GM23338 (cell line): ENCODE results near the gene TIAM1. TPM values are rescaled to one million over a fixed set of nuclear protein-coding genes. Genes with fewer than 3 reads are reported as not detected.
A peak's percentile ranks its signal among the peaks of the same experiment; 100 is the strongest.

Experiments used
- ATAC-seq: fragments of 200-7000 bp; cut with Tn5 transposase; 3 replicates; pipeline ENCODE4 v1.9.1; 2020
- DNase-seq: peaks from one replicate; pipeline ENCODE4 v3.0.0-alpha.2; 2015; ENCODE audit warnings: low spot score
- H2AFZ ChIP-seq: fragments of 200-600 bp; sonication (generic); 2 replicates; pipeline ENCODE4 v1.8.0; 2016; ENCODE audit warnings: antibody characterized with exemption, mild to moderate bottlenecking, moderate library complexity
- H3F3A ChIP-seq: fragments of 200-600 bp; sonication (generic); replicated peaks from 2 replicates; pipeline ENCODE4 v1.8.0; 2017; ENCODE audit warnings: antibody characterized with exemption, mixed run types, low read depth
- H3K27ac ChIP-seq: fragments of 200-600 bp; sonication (generic); 2 replicates; pipeline ENCODE4 v1.6.1; 2016; ENCODE audit warnings: low read depth
- H3K27me3 ChIP-seq: fragments of 200-600 bp; sonication (generic); 2 replicates; pipeline ENCODE4 v1.8.0; 2016; ENCODE audit warnings: mild to moderate bottlenecking, mixed run types, moderate library complexity; ENCODE audit not compliant: insufficient read depth
- H3K36me3 ChIP-seq: fragments of 200-600 bp; sonication (generic); 2 replicates; pipeline ENCODE4 v1.8.0; 2016; ENCODE audit warnings: mild to moderate bottlenecking; ENCODE audit not compliant: insufficient read depth
- H3K4me1 ChIP-seq: fragments of 200-600 bp; sonication (generic); 2 replicates; pipeline ENCODE4 v1.8.0; 2016; ENCODE audit warnings: mild to moderate bottlenecking, moderate library complexity; ENCODE audit not compliant: insufficient read depth
- H3K4me2 ChIP-seq: fragments of 200-600 bp; sonication (generic); 2 replicates; pipeline ENCODE4 v1.7.1; 2017; ENCODE audit warnings: mixed run types
- H3K4me3 ChIP-seq: fragments of 200-600 bp; sonication (generic); 2 replicates; pipeline ENCODE4 v1.6.1; 2016; ENCODE audit warnings: mixed run types
- H3K79me2 ChIP-seq: fragments of 200-600 bp; sonication (generic); replicated peaks from 2 replicates; pipeline ENCODE4 v1.8.0; 2017; ENCODE audit warnings: mild to moderate bottlenecking; ENCODE audit not compliant: insufficient read depth
- H3K9me2 ChIP-seq: fragments of 200-600 bp; sonication (generic); 2 replicates; pipeline ENCODE4 v1.8.0; 2017; ENCODE audit not compliant: insufficient read depth
- H4K20me1 ChIP-seq: fragments of 200-600 bp; sonication (generic); replicated peaks from 2 replicates; pipeline ENCODE4 v1.8.0; 2017; ENCODE audit warnings: mild to moderate bottlenecking; ENCODE audit not compliant: insufficient read depth
- H3K27ac Mint-ChIP-seq: 2 replicates; pipeline ENCODE4 v1.8.0; 2020; ENCODE audit warnings: inconsistent platforms, mild to moderate bottlenecking, moderate library complexity, mixed read lengths
- H3K27me3 Mint-ChIP-seq: 3 replicates; pipeline ENCODE4 v1.8.0; 2022; ENCODE audit warnings: low read depth, mild to moderate bottlenecking, moderate library complexity, mixed read lengths, inconsistent platforms; ENCODE audit not compliant: insufficient read depth, poor library complexity
- H3K36me3 Mint-ChIP-seq: 3 replicates; pipeline ENCODE4 v1.8.0; 2021; ENCODE audit warnings: low read depth, mild to moderate bottlenecking, inconsistent platforms, moderate library complexity, mixed read lengths
- H3K4me1 Mint-ChIP-seq: 3 replicates; pipeline ENCODE4 v1.8.0; 2020; ENCODE audit warnings: mild to moderate bottlenecking, inconsistent platforms, mixed read lengths
- H3K4me3 Mint-ChIP-seq: 3 replicates; pipeline ENCODE4 v1.8.0; 2021; ENCODE audit warnings: moderate library complexity, mild to moderate bottlenecking, inconsistent platforms, mixed read lengths
- H3K9me3 Mint-ChIP-seq: 3 replicates; pipeline ENCODE4 v1.8.0; 2020; ENCODE audit warnings: moderate library complexity, mild to moderate bottlenecking, inconsistent platforms, mixed read lengths
- CREB1 ChIP-seq: fragments of 250-450 bp; sonication (Bioruptor Pico); IDR thresholded peaks from 2 replicates; pipeline ENCODE4 v1.5.0; 2020; ENCODE audit warnings: low read depth, mild to moderate bottlenecking, moderate library complexity
- EZH2 ChIP-seq: fragments of 200-600 bp; sonication (generic); IDR thresholded peaks from one replicate; pipeline ENCODE4 v1.8.0; 2017; ENCODE audit warnings: antibody characterized with exemption, mild to moderate bottlenecking, low read depth; ENCODE audit not compliant: unreplicated experiment
- EZH2phosphoT487 ChIP-seq: fragments of 200-600 bp; sonication (generic); IDR thresholded peaks from one replicate; pipeline ENCODE4 v1.8.1; 2018; ENCODE audit warnings: antibody characterized with exemption; ENCODE audit not compliant: unreplicated experiment
- JUNB ChIP-seq: IDR thresholded peaks from one replicate; pipeline ENCODE4 v1.6.1; 2016; ENCODE audit warnings: antibody characterized with exemption; ENCODE audit not compliant: unreplicated experiment
- NANOG ChIP-seq: IDR thresholded peaks from 2 replicates; pipeline ENCODE4 v1.6.1; 2016; ENCODE audit warnings: antibody characterized with exemption, borderline replicate concordance
- POLR2AphosphoS5 ChIP-seq: IDR thresholded peaks from 2 replicates; pipeline ENCODE4 v1.6.1; 2016; ENCODE audit warnings: antibody characterized with exemption, low read depth
- STAT1 ChIP-seq: IDR thresholded peaks from one replicate; pipeline ENCODE4 v1.6.1; 2016; ENCODE audit warnings: antibody characterized with exemption; ENCODE audit not compliant: unreplicated experiment
- ZNF114 ChIP-seq: fragments of 250-450 bp; sonication (Bioruptor Pico); IDR thresholded peaks from 2 replicates; pipeline ENCODE4 v1.5.0; 2020; ENCODE audit warnings: mild to moderate bottlenecking, moderate library complexity
- ZNF331 ChIP-seq: fragments of 250-450 bp; sonication (Bioruptor Pico); IDR thresholded peaks from 2 replicates; pipeline ENCODE4 v1.5.0; 2020; ENCODE audit warnings: low read depth, mild to moderate bottlenecking, moderate library complexity
- polyA plus RNA-seq: library from polyadenylated mRNA; unstranded; fragments of >200 nt; fragmentation: Nextera tagmentation; extraction: Ambion mirVana; gene quantifications from 2 replicates; pipeline ENCODE4 v1.2.1, GENCODE V29; 2016
- total RNA-seq: library from RNA; depleted of rRNA; stranded (reverse); fragments of >200 nt; shearing (Covaris generic); gene quantifications from 2 replicates; pipeline ENCODE4 v1.2.3, GENCODE V29; 2014
- TF ChIP-seq, protein P1 (sequence below), 2 experiments: fragments of 200-600 bp in 1 of 2; sonication (generic) in 1 of 2; conservative IDR thresholded peaks; 2 replicates each; pipeline versions ENCODE4 v1.5.1 to v1.6.1; 2016 to 2017; ENCODE audit warnings: antibody characterized with exemption in 2 of 2, low read depth in 2 of 2, mild to moderate bottlenecking in 2 of 2, moderate library complexity in 1 of 2
- TF ChIP-seq, protein P2 (sequence below): IDR thresholded peaks from one replicate; pipeline ENCODE4 v1.6.1; 2018; ENCODE audit warnings: antibody characterized with exemption; ENCODE audit not compliant: unreplicated experiment
- TF ChIP-seq, protein P3 (sequence below): IDR thresholded peaks from 2 replicates; pipeline ENCODE4 v1.6.1; 2016; ENCODE audit warnings: antibody characterized with exemption
- TF ChIP-seq, protein P4 (sequence below): fragments of 250-450 bp; sonication (Bioruptor Pico); IDR thresholded peaks from 2 replicates; pipeline ENCODE4 v1.5.0; 2020; ENCODE audit warnings: mild to moderate bottlenecking, moderate library complexity

The TIAM1 gene
- total and polyA plus RNA-seq, 2 experiments from 2014 or later, result 18.5 to 20.0 TPM

DNA sequence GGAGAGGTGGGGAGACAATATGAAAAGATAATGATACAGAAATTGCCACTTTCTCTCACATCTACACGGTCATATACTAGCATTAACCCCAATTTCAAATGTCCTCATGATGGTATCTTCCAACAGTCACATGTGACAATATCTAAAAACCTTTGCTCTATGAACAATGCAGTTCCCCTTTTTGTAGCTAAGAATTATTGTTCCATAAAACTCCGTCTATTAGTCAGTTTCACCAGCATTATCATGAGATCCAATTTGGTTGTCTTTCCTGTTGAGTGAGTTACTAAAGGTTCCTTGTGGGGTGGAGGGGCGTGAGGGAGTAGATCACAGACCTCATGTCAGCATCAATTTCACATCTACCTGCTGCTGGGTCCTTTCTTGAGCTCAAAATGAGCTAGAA lies 1.7 kb downstream of the TIAM1 start:
- Mint-ChIP-seq H3K4me1 (peaks cover 40% of the 10 kb centered on the region), H3K27me3 (peaks cover 19% of the 10 kb centered on the region), H3K27ac (no peak overlapping the region), H3K36me3 (no peaks in the 10 kb centered on the region), H3K9me3 (no peaks in the 10 kb centered on the region), H3K4me3 (peak overlapping the region; percentile 91; the same call in 1 of the 3 replicates)
- no peaks in the 10 kb centered on the region; the same call in 1 of the 2 replicates for H4K20me1 ChIP-seq
- H3F3A ChIP-seq, result no peaks in the 10 kb centered on the region
- no peak overlapping the region for H3K4me3 ChIP-seq
- H3K27ac ChIP-seq, result no peak overlapping the region
- DNase-seq (no peak), ATAC-seq (no peak)
- peaks cover 19% of the 10 kb centered on the region; the same call in 1 of the 2 replicates for H3K79me2 ChIP-seq
- no peaks in the 10 kb centered on the region for H3K9me2 ChIP-seq
- H3K27me3 ChIP-seq, result no peaks in the 10 kb centered on the region
- H3K4me1 ChIP-seq, result peaks cover 24% of the 10 kb centered on the region
- H2AFZ ChIP-seq, result no peak overlapping the region
- H3K36me3 ChIP-seq, result no peaks in the 10 kb centered on the region
- H3K4me2 ChIP-seq, result peak overlapping the region; percentile 93
- TF ChIP-seq STAT1, result no peak
- TF ChIP-seq, protein P1, sequence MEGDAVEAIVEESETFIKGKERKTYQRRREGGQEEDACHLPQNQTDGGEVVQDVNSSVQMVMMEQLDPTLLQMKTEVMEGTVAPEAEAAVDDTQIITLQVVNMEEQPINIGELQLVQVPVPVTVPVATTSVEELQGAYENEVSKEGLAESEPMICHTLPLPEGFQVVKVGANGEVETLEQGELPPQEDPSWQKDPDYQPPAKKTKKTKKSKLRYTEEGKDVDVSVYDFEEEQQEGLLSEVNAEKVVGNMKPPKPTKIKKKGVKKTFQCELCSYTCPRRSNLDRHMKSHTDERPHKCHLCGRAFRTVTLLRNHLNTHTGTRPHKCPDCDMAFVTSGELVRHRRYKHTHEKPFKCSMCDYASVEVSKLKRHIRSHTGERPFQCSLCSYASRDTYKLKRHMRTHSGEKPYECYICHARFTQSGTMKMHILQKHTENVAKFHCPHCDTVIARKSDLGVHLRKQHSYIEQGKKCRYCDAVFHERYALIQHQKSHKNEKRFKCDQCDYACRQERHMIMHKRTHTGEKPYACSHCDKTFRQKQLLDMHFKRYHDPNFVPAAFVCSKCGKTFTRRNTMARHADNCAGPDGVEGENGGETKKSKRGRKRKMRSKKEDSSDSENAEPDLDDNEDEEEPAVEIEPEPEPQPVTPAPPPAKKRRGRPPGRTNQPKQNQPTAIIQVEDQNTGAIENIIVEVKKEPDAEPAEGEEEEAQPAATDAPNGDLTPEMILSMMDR (conservative IDR thresholded peaks at IDR 0.05; ENCODE audit: low read depth in 2 of 2), result no peak
- TF ChIP-seq, protein P2, sequence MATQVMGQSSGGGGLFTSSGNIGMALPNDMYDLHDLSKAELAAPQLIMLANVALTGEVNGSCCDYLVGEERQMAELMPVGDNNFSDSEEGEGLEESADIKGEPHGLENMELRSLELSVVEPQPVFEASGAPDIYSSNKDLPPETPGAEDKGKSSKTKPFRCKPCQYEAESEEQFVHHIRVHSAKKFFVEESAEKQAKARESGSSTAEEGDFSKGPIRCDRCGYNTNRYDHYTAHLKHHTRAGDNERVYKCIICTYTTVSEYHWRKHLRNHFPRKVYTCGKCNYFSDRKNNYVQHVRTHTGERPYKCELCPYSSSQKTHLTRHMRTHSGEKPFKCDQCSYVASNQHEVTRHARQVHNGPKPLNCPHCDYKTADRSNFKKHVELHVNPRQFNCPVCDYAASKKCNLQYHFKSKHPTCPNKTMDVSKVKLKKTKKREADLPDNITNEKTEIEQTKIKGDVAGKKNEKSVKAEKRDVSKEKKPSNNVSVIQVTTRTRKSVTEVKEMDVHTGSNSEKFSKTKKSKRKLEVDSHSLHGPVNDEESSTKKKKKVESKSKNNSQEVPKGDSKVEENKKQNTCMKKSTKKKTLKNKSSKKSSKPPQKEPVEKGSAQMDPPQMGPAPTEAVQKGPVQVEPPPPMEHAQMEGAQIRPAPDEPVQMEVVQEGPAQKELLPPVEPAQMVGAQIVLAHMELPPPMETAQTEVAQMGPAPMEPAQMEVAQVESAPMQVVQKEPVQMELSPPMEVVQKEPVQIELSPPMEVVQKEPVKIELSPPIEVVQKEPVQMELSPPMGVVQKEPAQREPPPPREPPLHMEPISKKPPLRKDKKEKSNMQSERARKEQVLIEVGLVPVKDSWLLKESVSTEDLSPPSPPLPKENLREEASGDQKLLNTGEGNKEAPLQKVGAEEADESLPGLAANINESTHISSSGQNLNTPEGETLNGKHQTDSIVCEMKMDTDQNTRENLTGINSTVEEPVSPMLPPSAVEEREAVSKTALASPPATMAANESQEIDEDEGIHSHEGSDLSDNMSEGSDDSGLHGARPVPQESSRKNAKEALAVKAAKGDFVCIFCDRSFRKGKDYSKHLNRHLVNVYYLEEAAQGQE, result no peak
- no peak for TF ChIP-seq NANOG
- TF ChIP-seq EZH2, result no peak
- TF ChIP-seq EZH2phosphoT487, result no peak
- TF ChIP-seq ZNF331 (CRISPR knock-in tag), result no peak
- no peak for TF ChIP-seq CREB1 (CRISPR knock-in tag)
- no peak for TF ChIP-seq ZNF114 (CRISPR knock-in tag)
- no peak for TF ChIP-seq JUNB
- TF ChIP-seq, protein P3, sequence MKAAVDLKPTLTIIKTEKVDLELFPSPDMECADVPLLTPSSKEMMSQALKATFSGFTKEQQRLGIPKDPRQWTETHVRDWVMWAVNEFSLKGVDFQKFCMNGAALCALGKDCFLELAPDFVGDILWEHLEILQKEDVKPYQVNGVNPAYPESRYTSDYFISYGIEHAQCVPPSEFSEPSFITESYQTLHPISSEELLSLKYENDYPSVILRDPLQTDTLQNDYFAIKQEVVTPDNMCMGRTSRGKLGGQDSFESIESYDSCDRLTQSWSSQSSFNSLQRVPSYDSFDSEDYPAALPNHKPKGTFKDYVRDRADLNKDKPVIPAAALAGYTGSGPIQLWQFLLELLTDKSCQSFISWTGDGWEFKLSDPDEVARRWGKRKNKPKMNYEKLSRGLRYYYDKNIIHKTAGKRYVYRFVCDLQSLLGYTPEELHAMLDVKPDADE, result no peak
- TF ChIP-seq, protein P4, sequence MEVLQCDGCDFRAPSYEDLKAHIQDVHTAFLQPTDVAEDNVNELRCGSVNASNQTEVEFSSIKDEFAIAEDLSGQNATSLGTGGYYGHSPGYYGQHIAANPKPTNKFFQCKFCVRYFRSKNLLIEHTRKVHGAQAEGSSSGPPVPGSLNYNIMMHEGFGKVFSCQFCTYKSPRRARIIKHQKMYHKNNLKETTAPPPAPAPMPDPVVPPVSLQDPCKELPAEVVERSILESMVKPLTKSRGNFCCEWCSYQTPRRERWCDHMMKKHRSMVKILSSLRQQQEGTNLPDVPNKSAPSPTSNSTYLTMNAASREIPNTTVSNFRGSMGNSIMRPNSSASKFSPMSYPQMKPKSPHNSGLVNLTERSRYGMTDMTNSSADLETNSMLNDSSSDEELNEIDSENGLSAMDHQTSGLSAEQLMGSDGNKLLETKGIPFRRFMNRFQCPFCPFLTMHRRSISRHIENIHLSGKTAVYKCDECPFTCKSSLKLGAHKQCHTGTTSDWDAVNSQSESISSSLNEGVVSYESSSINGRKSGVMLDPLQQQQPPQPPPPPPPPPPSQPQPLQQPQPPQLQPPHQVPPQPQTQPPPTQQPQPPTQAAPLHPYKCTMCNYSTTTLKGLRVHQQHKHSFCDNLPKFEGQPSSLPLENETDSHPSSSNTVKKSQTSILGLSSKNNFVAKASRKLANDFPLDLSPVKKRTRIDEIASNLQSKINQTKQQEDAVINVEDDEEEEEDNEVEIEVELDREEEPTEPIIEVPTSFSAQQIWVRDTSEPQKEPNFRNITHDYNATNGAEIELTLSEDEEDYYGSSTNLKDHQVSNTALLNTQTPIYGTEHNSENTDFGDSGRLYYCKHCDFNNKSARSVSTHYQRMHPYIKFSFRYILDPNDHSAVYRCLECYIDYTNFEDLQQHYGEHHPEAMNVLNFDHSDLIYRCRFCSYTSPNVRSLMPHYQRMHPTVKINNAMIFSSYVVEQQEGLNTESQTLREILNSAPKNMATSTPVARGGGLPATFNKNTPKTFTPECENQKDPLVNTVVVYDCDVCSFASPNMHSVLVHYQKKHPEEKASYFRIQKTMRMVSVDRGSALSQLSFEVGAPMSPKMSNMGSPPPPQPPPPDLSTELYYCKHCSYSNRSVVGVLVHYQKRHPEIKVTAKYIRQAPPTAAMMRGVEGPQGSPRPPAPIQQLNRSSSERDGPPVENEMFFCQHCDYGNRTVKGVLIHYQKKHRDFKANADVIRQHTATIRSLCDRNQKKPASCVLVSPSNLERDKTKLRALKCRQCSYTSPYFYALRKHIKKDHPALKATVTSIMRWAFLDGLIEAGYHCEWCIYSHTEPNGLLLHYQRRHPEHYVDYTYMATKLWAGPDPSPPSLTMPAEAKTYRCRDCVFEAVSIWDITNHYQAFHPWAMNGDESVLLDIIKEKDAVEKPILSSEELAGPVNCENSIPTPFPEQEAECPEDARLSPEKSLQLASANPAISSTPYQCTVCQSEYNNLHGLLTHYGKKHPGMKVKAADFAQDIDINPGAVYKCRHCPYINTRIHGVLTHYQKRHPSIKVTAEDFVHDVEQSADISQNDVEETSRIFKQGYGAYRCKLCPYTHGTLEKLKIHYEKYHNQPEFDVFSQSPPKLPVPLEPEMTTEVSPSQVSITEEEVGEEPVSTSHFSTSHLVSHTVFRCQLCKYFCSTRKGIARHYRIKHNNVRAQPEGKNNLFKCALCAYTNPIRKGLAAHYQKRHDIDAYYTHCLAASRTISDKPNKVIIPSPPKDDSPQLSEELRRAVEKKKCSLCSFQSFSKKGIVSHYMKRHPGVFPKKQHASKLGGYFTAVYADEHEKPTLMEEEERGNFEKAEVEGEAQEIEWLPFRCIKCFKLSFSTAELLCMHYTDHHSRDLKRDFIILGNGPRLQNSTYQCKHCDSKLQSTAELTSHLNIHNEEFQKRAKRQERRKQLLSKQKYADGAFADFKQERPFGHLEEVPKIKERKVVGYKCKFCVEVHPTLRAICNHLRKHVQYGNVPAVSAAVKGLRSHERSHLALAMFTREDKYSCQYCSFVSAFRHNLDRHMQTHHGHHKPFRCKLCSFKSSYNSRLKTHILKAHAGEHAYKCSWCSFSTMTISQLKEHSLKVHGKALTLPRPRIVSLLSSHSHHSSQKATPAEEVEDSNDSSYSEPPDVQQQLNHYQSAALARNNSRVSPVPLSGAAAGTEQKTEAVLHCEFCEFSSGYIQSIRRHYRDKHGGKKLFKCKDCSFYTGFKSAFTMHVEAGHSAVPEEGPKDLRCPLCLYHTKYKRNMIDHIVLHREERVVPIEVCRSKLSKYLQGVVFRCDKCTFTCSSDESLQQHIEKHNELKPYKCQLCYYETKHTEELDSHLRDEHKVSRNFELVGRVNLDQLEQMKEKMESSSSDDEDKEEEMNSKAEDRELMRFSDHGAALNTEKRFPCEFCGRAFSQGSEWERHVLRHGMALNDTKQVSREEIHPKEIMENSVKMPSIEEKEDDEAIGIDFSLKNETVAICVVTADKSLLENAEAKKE (CRISPR knock-in tag), result no peak
- no peak for TF ChIP-seq POLR2AphosphoS5
